Adipocyte (in vitro differentiated cells): Measurements from ENCODE around the gene SESN3.
"Not testable (repeated sequence)": the region's sequence is repeated elsewhere in the genome, so short reads cannot be mapped to it uniquely, and the experiment has no call there.

Experiments used
- DNase-seq: peaks from one replicate; pipeline ENCODE4 v3.0.0-alpha.2; 2015; ENCODE audit warnings: low read depth
- H3K27me3 ChIP-seq: replicated peaks from 2 replicates; pipeline ENCODE4 v1.7.0; 2013; ENCODE audit warnings: mild to moderate bottlenecking, low read length, moderate library complexity; ENCODE audit not compliant: control insufficient read depth, insufficient read depth
- H3K36me3 ChIP-seq: 2 replicates; pipeline ENCODE4 v1.7.0; 2013; ENCODE audit warnings: low read length, mild to moderate bottlenecking, moderate library complexity; ENCODE audit not compliant: control insufficient read depth, insufficient read depth, severe bottlenecking
- H3K4me1 ChIP-seq: 2 replicates; pipeline ENCODE4 v1.7.0; 2013; ENCODE audit warnings: mild to moderate bottlenecking, low read length, moderate library complexity; ENCODE audit not compliant: control insufficient read depth, insufficient read depth
- H3K4me3 ChIP-seq: 2 replicates; pipeline ENCODE4 v1.7.0; 2013; ENCODE audit warnings: mild to moderate bottlenecking, low read length, moderate library complexity
- H3K9ac ChIP-seq: 2 replicates; pipeline ENCODE4 v1.7.0; 2013; ENCODE audit warnings: mild to moderate bottlenecking, low read length, moderate library complexity
- H3K9me3 ChIP-seq: 2 replicates; pipeline ENCODE4 v1.7.0; 2013; ENCODE audit warnings: mild to moderate bottlenecking, low read length, moderate library complexity; ENCODE audit not compliant: control insufficient read depth

SESN3 gene, protein sequence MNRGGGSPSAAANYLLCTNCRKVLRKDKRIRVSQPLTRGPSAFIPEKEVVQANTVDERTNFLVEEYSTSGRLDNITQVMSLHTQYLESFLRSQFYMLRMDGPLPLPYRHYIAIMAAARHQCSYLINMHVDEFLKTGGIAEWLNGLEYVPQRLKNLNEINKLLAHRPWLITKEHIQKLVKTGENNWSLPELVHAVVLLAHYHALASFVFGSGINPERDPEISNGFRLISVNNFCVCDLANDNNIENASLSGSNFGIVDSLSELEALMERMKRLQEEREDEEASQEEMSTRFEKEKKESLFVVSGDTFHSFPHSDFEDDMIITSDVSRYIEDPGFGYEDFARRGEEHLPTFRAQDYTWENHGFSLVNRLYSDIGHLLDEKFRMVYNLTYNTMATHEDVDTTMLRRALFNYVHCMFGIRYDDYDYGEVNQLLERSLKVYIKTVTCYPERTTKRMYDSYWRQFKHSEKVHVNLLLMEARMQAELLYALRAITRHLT

GRCh38 chr11:95231127-95231880 is at the start of gene SESN3:
Gene SESN3 (minus strand): TSS chr11:95231202. CDS start chr11:95230860, 342 bp downstream.
- no peaks in the 10 kb centered on the region for H3K36me3 ChIP-seq
- peak within 1 kb of the TSS; percentile 93 for H3K9ac ChIP-seq
- peak within 1 kb of the TSS; percentile 96 for H3K4me3 ChIP-seq
- H3K4me1 ChIP-seq: peaks cover 29% of the 10 kb centered on the region
- H3K9me3 ChIP-seq: no peaks in the 10 kb centered on the region
- H3K27me3 ChIP-seq: no peaks in the 10 kb centered on the region
- peak; percentile 100 for DNase-seq

DNA sequence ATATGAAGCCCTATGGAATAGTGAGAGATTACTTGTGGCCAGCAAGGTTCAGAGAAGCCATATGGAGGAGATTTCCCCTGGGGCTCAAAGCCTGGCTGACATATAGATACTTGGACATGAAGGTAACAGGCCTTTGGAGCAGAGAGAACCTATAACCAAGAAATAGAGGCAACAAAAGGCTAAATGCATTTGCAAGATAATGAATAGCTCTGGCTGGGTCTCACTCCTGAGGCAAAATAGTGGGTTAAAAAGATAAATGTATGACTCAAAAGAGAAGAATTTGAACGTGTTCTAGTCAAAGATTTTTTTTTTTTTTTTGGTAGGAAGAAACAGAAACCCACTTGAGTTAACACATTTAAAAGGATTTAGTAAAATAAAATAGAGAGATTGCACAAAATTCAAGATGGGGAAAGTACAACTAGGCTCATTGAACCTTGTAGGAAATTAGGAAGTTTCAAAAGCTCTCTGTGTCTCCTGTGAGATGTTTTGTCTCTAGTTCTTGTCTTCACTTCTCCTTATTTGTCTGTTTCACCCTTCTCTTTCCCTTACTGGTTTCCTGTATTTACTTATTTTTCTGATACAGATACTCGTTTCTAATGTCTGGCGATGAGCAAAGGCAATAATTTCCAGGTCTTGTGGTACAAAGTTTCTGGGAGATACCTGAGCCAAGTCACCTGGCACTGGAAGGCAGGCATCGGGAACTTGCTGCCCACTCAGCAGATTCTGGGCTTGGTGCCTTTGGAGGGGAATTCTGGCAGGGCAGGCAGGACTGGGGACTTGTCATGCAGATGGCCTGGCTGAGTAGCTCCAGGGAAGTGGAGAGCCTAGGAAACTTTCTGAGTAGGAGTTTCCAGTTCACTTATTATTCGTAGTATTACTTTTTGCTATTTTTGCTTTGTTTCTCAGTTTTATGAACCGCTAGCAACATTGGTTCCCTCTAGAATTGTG is 49.2 kb upstream of the SESN3 start:
- Histone ChIP-seq H3K27me3 (no peaks in the 10 kb centered on the region), H3K9me3 (no peaks in the 10 kb centered on the region), H3K9ac (no peak overlapping the region), H3K36me3 (no peaks in the 10 kb centered on the region), H3K4me3 (no peak overlapping the region), H3K4me1 (peaks cover 35% of the 10 kb centered on the region)
- peak; percentile 39 for DNase-seq

DNA sequence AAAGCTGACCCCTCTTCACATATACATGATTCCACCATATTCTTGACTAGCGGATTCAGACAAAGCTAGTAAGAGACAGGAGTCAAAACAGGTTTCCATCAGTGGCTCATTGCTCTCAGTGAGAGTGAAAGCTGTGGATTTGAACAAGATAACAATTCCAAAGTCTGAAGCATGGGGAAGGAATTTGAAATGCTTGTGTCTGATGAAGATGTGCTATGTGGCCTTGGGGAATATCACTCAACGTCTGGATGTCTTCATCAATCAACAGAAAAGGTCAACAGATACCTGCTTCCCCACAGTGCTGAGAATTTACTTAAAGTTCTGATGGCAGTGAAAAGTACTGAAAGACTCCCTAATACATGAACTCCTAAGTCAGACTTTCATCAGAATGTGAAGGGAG is 46.9 kb upstream of the SESN3 start:
- Histone ChIP-seq H3K9ac (no peak overlapping the region), H3K4me3 (no peak overlapping the region), H3K4me1 (peaks cover 21% of the 10 kb centered on the region), H3K36me3 (no peaks in the 10 kb centered on the region), H3K9me3 (no peaks in the 10 kb centered on the region), H3K27me3 (no peaks in the 10 kb centered on the region)
- no peak for DNase-seq

- Histone ChIP-seq H3K9ac (no peak overlapping the region), H3K36me3 (no peaks in the 10 kb centered on the region), H3K4me3 (no peak overlapping the region), H3K9me3 (no peaks in the 10 kb centered on the region), H3K4me1 (peaks cover 8% of the 10 kb centered on the region), H3K27me3 (no peaks in the 10 kb centered on the region)
- DNase-seq: no peak
Observed at GRCh38 chr11:95276139-95276538, 45.1 kb upstream of the SESN3 start.

DNA sequence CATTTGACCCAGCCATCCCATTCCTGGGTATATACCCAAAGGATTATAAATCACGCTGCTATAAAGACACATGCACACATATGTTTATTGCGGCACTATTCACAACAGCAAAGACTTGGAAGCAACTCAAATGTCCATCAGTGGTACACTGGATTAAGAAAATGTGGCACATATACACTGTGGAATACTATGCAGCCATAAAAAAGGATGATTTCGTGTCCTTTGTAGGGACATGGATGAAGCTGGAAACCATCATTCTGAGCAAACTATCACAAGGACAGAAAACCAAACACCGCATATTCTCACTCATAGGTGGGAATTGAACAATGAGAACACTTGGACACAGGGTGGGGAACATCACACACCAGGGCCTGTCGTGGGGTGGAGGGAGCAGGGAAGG is 42.6 kb upstream of the SESN3 start:
- not testable (repeated sequence) for H3K27me3 ChIP-seq, DNase-seq, H3K36me3 ChIP-seq, H3K9me3 ChIP-seq, H3K4me3 ChIP-seq, H3K9ac ChIP-seq, H3K4me1 ChIP-seq

DNA sequence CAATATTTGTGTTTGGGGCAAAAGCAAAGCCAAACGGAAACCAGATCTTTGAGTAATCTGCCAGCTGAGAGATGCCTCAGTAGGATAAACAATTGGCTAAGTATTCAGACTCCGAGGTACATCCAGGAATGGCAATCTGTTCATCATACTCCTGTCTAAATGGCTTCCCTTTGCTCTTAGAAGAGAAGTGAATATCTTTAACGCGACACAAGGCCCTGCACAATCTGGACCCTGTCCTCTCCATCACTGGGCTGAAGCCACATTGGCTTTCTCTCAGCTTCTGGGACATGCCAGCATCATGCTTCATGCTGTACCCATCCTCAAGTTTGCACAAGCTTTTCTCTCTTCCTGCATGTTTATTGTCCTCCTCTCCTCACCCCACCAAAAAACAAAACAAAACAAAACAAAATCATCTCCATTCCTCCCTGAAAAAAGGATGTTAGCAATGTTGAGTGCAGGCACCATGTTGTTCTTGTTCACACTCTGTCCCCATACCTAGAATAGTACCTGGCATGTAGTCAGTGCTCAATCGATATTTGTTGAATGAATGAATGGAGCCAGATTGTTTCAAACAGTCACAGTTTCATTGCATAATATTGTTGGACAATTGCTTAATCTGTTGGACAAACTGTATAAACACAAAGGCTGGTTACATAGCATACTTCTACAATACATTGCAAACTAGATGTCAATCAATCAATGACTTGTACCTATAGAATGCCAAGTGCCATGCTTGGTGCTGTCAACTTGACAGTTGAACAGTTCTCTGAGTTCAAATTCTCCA is 38.2 kb upstream of the SESN3 start:
- Histone ChIP-seq H3K4me1 (peaks cover 30% of the 10 kb centered on the region), H3K9me3 (no peaks in the 10 kb centered on the region), H3K9ac (no peak overlapping the region), H3K27me3 (no peaks in the 10 kb centered on the region), H3K36me3 (no peaks in the 10 kb centered on the region), H3K4me3 (no peak overlapping the region)
- DNase-seq: peak; percentile 37

- Histone ChIP-seq H3K9ac (no peak overlapping the region), H3K36me3 (no peaks in the 10 kb centered on the region), H3K4me3 (no peak overlapping the region), H3K27me3 (no peaks in the 10 kb centered on the region), H3K4me1 (peaks cover 30% of the 10 kb centered on the region), H3K9me3 (no peaks in the 10 kb centered on the region)
- DNase-seq: no peak
Observed at GRCh38 chr11:95268391-95268790, 37.4 kb upstream of the SESN3 start.

- Histone ChIP-seq H3K9ac (peak overlapping the region; percentile 63), H3K36me3 (no peaks in the 10 kb centered on the region), H3K4me3 (peak overlapping the region; percentile 63), H3K9me3 (no peaks in the 10 kb centered on the region), H3K4me1 (peaks cover 30% of the 10 kb centered on the region), H3K27me3 (no peaks in the 10 kb centered on the region)
- DNase-seq: no peak
Observed at GRCh38 chr11:95267601-95268213, 36.7 kb upstream of the SESN3 start.

DNA sequence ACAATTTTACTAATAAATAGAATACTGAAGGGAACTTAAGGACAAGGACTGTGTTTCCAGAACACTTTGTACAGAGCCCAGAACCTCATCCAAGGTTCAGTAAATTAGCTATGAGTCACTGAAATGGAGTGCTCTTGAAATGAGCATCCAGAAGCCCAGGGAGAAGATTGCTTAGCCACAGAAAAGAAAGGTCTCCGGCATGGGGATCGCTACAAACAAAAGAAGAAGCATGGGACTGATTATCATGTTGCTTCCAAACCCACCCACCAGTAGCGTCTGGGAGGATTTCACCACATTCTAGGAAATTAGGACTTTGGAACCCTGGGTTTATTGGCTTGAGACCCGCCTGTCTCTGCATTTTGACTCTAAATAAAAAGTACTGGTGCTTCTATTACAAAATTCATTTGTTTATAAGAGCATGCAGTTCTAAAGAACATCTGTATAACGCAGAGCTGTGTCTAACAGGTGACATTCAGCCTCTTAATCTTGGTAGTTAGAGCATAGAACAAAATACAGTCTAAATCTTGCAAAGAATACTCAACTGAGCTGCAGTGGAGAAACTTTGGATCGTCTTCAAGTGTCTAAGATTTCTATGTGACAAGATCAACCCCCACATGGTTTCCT is 35.9 kb upstream of the SESN3 start:
- H3K4me3 ChIP-seq: peak overlapping the region; percentile 63
- H3K9ac ChIP-seq: peak overlapping the region; percentile 63
- H3K4me1 ChIP-seq: peaks cover 30% of the 10 kb centered on the region
- no peaks in the 10 kb centered on the region for H3K36me3 ChIP-seq
- DNase-seq: peak; percentile 69
- no peaks in the 10 kb centered on the region for H3K9me3 ChIP-seq
- H3K27me3 ChIP-seq: no peaks in the 10 kb centered on the region

- Histone ChIP-seq H3K27me3 (no peaks in the 10 kb centered on the region), H3K4me1 (peaks cover 30% of the 10 kb centered on the region), H3K9ac (no peak overlapping the region), H3K36me3 (no peaks in the 10 kb centered on the region), H3K4me3 (no peak overlapping the region), H3K9me3 (no peaks in the 10 kb centered on the region)
- DNase-seq: no peak
Observed at GRCh38 chr11:95264881-95265280, 33.9 kb upstream of the SESN3 start.
